Posterior cingulate gyrus (tissue), 11 donors: ENCODE measurements around the gene KCNMA1.

Experiments used
- DNase-seq, 10 donors: peaks; one replicate each; pipeline versions ENCODE4 v3.0.0 to v3.0.0-alpha.2; 2020 to 2021; ENCODE audit warnings: mixed read lengths in 3 of 10
- intact Hi-C: fragments of 100-400 bp; cut with DNase I; formaldehyde crosslinking; loops from one replicate; pipeline ENCODE4 v1.15.1; 2023

KCNMA1 gene

DNA sequence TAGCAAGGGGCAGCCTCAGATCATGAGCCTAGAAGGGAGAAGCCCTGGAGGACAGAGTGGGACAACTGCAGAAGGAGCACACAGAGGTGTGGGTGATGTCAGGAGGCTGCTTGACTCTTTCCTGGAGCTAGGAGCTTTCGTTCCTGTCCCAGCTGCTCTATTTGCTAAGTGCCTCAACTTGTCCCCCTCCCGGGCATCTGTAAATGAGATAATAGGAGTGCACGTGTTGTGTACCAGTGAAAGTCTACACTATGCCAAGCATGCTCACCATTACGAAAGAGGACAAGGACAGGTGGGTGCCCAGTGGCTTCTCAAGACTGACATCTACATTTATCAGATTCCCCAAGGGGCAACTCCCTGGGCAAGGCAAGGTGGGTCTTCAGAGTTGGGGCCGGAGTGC is 162.7 kb downstream of the KCNMA1 start:
- intact Hi-C loops, result no loop called here
- no peak for DNase-seq

- intact Hi-C loops, result no loop called here
- no peak for DNase-seq
Measured at GRCh38 chr10:77474386-77474785, 163.2 kb downstream of the KCNMA1 start.

DNA sequence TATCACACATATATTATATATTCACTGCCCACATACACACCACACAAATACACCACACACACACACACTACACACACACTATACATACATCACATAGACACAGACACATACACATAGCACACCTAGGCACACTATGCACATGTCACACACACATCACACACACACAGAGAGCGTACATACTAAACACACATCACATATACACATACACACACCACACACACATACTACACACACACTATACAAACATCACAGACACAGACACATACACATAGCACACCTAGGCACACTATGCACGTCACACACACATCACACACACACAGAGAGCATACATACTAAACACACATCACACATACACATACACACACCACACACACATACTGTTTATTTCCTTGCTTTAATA is 165.5 kb downstream of the KCNMA1 start:
- no peak for DNase-seq
- intact Hi-C loops, result no loop called here

- intact Hi-C loops, result no loop called here
- no peak for DNase-seq
Measured at GRCh38 chr10:77471069-77471536, 166.5 kb downstream of the KCNMA1 start.

- intact Hi-C loops, result no loop called here
- no peak for DNase-seq
Measured at GRCh38 chr10:77467422-77467963, 170.1 kb downstream of the KCNMA1 start.

DNA sequence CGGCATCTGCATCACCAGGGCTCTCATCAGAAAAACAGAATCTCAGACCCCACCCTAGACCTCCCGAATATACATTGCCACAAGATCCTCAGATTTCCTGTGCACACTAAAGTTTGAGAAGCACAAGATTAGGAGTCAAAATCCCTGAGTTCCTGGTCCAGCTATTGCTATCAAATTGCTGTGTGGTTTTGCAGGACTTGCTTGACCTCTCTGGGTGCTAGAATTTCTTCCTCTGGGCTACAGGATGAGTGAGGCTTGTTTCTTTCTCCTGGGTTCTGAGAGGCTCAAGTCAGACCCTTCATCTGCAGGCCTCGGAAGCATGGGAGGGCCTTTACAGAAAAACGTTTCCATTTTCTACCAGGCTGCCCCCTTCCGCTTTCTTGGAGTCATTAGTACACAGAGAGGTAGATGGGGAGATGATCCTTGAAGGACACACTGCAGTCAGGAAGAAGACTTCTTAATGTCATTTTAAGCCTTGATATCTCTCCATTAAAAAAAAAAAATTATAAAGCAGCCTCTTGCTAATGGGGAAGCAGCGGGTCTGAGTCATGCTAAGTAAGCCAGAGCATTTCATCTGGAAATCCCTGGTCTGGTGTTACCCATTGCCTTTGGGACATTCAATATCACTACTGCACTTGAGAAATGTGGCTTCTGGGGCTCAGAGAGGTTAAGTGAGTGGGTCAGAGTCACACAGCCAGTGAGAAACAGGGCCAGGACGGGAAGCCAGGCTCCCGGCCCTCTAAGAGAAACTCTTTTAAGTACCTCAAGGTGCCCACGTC is 173.5 kb downstream of the KCNMA1 start:
- no peak for DNase-seq
- intact Hi-C loops, result no loop called here

DNA sequence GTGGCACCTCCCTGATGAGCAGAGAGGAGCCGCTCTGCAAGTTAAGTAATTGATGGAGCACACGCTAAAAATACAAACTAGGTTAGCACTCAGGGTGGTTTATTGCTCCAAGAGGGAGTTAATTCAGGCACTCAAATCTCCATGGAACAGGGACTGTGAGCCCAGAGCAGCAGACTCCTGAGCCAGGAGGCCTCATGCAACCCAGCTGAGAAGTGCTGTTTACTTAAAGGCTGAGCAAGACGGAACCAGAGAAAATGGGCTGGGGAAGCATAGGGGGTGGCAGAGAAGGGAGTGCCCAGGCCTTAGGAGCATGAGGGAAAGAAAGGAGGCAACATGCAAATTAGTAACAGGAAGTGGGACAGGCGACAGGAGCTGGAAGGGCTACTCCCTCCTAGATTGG is 174.1 kb downstream of the KCNMA1 start:
- intact Hi-C loops, result no loop called here
- DNase-seq, result peak in 7 of 10 donors; percentile 41 to 89 (median 61)

DNA sequence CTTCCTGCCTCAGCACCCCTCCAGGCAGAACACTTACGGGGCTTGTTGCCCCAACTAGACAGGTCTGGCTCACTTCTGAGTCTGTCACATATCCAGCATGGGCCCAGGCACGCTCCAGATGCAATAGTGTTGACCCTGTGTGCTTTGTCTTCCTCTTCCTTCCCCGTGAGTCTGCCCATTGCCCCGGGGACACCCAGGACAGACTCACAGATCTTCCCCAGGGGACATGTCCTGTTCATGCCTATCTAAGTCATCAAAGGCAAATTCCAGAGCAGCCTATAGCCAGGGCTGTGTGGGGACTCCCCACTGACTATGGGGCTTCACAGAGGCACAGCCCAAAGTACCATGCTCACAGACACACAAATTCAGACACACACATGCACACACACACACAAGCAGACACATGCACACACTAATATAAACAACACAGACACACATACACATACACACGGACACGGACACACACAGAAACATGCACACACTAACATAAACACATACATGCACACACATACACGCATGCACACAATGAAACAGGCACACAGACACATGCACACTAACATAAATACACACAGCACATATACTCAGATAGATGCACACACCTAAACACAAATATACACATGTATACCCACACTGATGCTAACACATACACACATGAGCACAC is 175.8 kb downstream of the KCNMA1 start:
- intact Hi-C loops, result no loop called here
- DNase-seq, result peak in 1 of 10 donors; percentile 37

DNA sequence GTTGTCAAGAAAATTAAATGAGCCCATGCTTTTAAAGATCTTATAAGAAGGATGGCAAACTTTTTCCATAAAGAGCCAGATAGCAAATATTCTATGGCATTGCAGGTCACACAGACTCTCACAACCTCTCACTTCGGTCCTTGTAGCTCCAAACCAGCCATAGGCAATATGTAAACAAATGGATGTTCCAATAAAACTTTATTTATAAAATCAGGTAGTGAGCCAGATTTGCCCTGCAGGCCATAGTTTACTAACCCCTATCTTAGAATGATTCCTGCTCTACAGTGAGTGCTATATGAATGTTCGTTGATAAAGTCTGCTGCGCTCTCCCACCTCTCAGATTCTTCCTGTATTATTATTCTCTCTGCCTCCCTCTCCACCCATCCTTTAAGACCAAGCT is 177.7 kb downstream of the KCNMA1 start:
- no peak for DNase-seq
- intact Hi-C loops, result no loop called here

- peak in 2 of 10 donors; percentile 50 to 68 for DNase-seq
- intact Hi-C loops, result no loop called here
Measured at GRCh38 chr10:77458986-77459590, 178.5 kb downstream of the KCNMA1 start.

DNA sequence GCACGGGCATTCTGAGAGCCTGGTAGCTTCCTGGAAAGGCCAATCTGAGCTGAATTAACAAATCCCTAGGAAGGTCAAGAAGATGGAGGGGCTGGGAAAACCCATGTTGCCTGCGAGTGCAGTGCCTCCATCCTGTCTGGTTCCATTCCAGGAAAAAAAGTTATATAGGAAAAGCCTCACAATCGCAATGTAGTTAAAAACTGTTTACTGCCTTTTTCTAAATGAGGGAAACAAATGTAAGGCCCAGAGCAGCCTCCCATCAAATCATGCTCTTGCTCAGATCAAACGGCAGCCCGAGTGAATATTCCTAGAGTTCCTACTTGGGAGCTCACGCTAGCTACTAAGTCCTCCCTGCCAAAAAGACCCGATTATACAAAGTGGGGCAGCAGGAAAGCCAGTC is 179.9 kb downstream of the KCNMA1 start:
- no peak for DNase-seq
- intact Hi-C loops, result no loop called here

DNA sequence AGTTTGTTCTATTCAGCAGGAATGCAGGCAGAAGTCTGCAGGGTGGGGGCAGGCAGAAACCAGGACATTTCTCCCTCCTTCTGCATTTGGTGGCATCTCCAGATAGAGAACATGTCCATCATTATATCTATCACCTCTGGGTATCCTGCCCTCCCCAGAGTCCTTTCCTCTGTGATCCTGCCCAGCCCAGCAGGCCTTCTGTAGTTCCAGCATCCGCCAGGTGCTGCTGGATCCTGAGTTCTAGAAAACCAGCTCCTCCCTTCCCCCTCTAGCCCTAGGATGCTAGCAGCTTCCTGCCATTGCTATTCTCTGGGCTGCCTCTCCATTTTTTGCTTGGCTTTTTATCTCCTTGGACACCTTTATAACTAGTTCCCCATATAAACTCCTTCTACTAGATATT is 180.3 kb downstream of the KCNMA1 start:
- no peak for DNase-seq
- intact Hi-C loops, result no loop called here

GRCh38 chr10:77456414-77456813 is 181.2 kb downstream of the KCNMA1 start:
- DNase-seq, result peak in 7 of 10 donors; percentile 20 to 92 (median 58)
- intact Hi-C loops, result no loop called here

DNA sequence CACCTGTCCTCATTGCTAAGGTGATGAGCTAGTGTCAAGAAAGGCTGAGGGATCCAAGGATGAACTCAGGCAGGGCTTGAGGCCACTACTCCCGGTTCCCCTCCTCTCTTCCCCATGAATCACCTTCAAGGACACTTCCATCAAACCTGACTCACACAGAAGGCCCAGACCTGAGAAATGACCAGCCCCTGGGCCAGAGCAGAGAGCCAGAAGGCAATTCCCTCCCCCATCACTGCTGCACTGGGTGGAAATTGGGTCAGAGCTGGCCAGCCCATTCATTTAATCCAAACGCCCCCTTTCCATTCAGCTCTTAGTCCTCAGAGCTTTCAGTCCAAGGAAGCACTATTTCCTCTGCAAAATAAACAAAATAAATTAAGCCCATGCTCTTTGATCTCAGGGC is 182.0 kb downstream of the KCNMA1 start:
- intact Hi-C loops, result no loop called here
- DNase-seq, result peak in 1 of 10 donors; percentile 70

DNA sequence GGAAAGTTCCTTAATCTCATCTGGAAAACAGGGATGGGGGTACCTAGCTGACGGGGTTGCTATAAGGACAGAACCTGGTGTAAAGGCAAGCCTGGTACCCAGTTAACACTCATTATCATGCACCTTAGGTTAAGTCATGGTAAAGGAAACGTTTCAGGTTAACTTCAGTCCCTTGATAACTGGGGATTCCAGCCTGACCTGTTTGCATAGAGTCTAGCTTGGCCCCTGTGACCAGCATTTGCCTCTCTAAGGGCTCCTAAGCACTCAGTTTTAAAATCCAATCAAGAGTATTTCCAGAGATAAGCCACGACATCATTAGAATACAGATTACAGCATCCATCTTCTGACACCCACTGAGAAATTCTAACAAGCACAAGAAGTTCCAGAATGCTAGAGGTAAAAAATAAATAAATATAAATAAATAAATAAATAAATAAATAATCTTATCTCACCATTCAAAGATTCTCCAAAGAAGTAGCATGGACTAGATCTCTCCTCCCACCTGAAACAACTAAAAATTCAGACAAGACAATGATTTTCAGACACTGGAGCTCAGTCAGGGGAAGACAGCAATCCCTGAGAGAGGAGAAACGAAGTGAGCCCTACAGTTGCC is 184.6 kb downstream of the KCNMA1 start:
- no peak for DNase-seq
- intact Hi-C loops, result no loop called here

GRCh38 chr10:77451886-77452285 is 185.7 kb downstream of the KCNMA1 start:
- intact Hi-C loops, result no loop called here
- peak in 1 of 10 donors; percentile 14 for DNase-seq

- intact Hi-C loops, result no loop called here
- DNase-seq, result peak in 1 of 10 donors; percentile 8
Measured at GRCh38 chr10:77448226-77448625, 189.4 kb downstream of the KCNMA1 start.

DNA sequence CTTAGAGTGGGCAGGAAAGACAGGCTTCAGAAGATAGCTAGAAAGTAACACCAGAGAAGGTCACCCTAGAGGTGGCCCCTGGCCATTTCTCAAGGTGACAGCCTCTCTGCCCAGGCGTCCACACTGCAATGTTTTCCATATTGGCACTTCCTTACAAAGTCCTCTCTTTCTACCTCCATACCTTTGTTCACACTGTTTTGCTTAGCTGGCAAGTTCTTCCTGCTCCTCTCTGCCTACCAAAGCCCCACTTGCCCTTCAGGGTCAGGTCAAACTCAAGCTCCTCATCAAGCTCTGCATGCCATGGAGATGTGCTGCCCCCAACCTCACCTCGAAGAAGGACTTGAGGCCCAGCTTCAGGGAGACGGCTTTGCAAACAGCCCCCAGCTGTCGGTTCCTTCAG is 190.9 kb downstream of the KCNMA1 start:
- no peak for DNase-seq
- intact Hi-C loops, result no loop called here

DNA sequence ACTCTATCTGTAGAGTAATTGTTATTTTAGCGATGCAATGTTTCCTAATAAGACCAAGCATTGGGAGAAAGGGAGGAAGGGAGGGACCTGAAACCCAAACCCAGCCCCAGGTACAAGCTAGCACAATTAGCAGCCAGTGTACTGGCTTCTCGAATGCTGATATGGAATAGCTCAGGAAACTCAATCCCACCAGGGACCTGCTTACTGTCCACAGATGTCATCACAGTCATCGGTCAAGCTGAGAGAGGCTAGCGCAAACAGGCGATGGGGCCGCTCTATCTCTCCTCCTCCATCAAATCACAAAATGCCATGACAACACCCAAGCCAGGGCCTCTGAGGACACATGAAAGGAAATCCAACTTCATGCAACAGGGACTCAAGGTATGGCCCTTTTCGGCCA is 192.1 kb downstream of the KCNMA1 start:
- DNase-seq, result no peak
- intact Hi-C loops, result no loop called here

GRCh38 chr10:77444041-77444440 is 193.6 kb downstream of the KCNMA1 start:
- intact Hi-C loops, result no loop called here
- DNase-seq, result no peak

GRCh38 chr10:77442699-77443189 is 194.9 kb downstream of the KCNMA1 start:
- intact Hi-C loops, result no loop called here
- no peak for DNase-seq
